Endothelial cell of umbilical vein (primary cell): ENCODE measurements around the gene SLC6A18. TPM values are rescaled to one million over a fixed set of nuclear protein-coding genes. Genes with fewer than 3 reads are reported as not detected.

Source experiments
- BruUV-seq: library from RNA; stranded (reverse); fragments of 400-500 nt; replicated peaks from 2 replicates; lab custom pipeline; 2021; lab: Mats Ljungman, UMichigan
- CTCF ChIA-PET: fragments of 300-600, 350-600 bp; sonication (Branson Sonifier 250); formaldehyde crosslinking; loops from one replicate; lab custom pipeline; 2021; ENCODE audit warnings: antibody characterized with exemption, inconsistent platforms; lab: Charles Lee
- POLR2A ChIA-PET: fragments of 300-600, 350-600 bp; sonication (Branson Sonifier 250); formaldehyde crosslinking; loops from one replicate; lab custom pipeline; 2021; ENCODE audit warnings: antibody characterized with exemption, inconsistent platforms; lab: Charles Lee
- DNase-seq: peaks from one replicate; pipeline ENCODE4 v3.0.0-alpha.2; 2011; ENCODE audit warnings: low read depth, low spot score
- FAIRE-seq: peaks from 2 replicates; lab custom pipeline; 2011; peaks lifted over from hg19 to GRCh38; lab: Jason Lieb, UNC
- H2AFZ ChIP-seq: 2 replicates; pipeline ENCODE4 v1.6.0; 2012; ENCODE audit warnings: low read depth, low read length, control low read depth, inconsistent platforms
- H3K27ac ChIP-seq: 2 replicates; pipeline ENCODE4 v1.5.1; 2011; ENCODE audit warnings: low read depth, mild to moderate bottlenecking, control low read depth, low read length, moderate library complexity; ENCODE audit not compliant: insufficient read depth
- H3K27me3 ChIP-seq, 2 experiments: 2 replicates each; pipeline versions ENCODE4 v1.6.0 to v1.6.1; 2011; ENCODE audit warnings: low read length in 2 of 2, mixed read lengths in 1 of 2; ENCODE audit not compliant: control insufficient read depth in 2 of 2, insufficient read depth in 2 of 2
- H3K36me3 ChIP-seq, 2 experiments: 2 replicates in 1 of 2; 3 replicates in 1 of 2; pipeline ENCODE4 v1.5.1; 2011; ENCODE audit warnings: low read length in 2 of 2, mild to moderate bottlenecking in 1 of 2, moderate library complexity in 1 of 2; ENCODE audit not compliant: control insufficient read depth in 2 of 2, insufficient read depth in 2 of 2; ENCODE audit errors: extremely low read depth in 1 of 2
- H3K4me1 ChIP-seq: 3 replicates; pipeline ENCODE4 v1.5.1; 2011; ENCODE audit warnings: mild to moderate bottlenecking, low read length; ENCODE audit not compliant: control insufficient read depth, insufficient read depth; ENCODE audit errors: extremely low read depth
- H3K4me2 ChIP-seq: 2 replicates; pipeline ENCODE4 v1.6.1; 2011; ENCODE audit warnings: low read length, control low read depth, mixed read lengths; ENCODE audit not compliant: insufficient read depth
- H3K4me3 ChIP-seq, 3 experiments: fragments of 200-600 bp in 1 of 3; sonication (generic), shearing (Covaris generic) in 1 of 3; replicated peaks in 1 of 3; 2 replicates each; pipeline ENCODE4 v1.5.1; 2011 to 2016; ENCODE audit warnings: control low read depth in 3 of 3, low read length in 3 of 3, mild to moderate bottlenecking in 2 of 3, inconsistent platforms in 1 of 3, low read depth in 1 of 3, moderate library complexity in 1 of 3; ENCODE audit not compliant: insufficient read depth in 1 of 3
- H3K79me2 ChIP-seq: 2 replicates; pipeline ENCODE4 v1.6.0; 2012; ENCODE audit warnings: low read length, inconsistent platforms; ENCODE audit not compliant: control insufficient read depth, insufficient read depth
- H3K9ac ChIP-seq: replicated peaks from 2 replicates; pipeline ENCODE3; 2011; ENCODE audit warnings: low read length, control low read depth; ENCODE audit not compliant: insufficient read depth; ENCODE audit errors: extremely low read depth
- H3K9me1 ChIP-seq: replicated peaks from 3 replicates; pipeline ENCODE4 v1.6.0; 2011; ENCODE audit warnings: mild to moderate bottlenecking, low read length; ENCODE audit not compliant: control insufficient read depth, insufficient read depth; ENCODE audit errors: extremely low read depth
- H3K9me3 ChIP-seq: replicated peaks from 2 replicates; pipeline ENCODE4 v1.5.1; 2012; ENCODE audit warnings: low read length, inconsistent platforms; ENCODE audit not compliant: control insufficient read depth, insufficient read depth
- H4K20me1 ChIP-seq: replicated peaks from 2 replicates; pipeline ENCODE3; 2011; ENCODE audit warnings: mild to moderate bottlenecking, low read length; ENCODE audit not compliant: control insufficient read depth, insufficient read depth; ENCODE audit errors: extremely low read depth
- EZH2 ChIP-seq: IDR thresholded peaks from 2 replicates; pipeline ENCODE4 v1.6.1; 2012; ENCODE audit warnings: borderline replicate concordance, low read depth, mild to moderate bottlenecking, moderate library complexity, low read length, inconsistent platforms; ENCODE audit not compliant: severe bottlenecking
- FOS ChIP-seq: IDR thresholded peaks from 2 replicates; pipeline ENCODE4 v1.6.1; 2011; ENCODE audit warnings: mild to moderate bottlenecking, low read length, moderate library complexity, borderline replicate concordance; ENCODE audit not compliant: insufficient read depth
- GATA2 ChIP-seq: IDR thresholded peaks from 2 replicates; pipeline ENCODE4 v1.7.0; 2011; ENCODE audit warnings: low read depth, mild to moderate bottlenecking, moderate library complexity, mixed read lengths, low read length; ENCODE audit not compliant: insufficient read length, insufficient read depth
- JUN ChIP-seq: IDR thresholded peaks from 2 replicates; pipeline ENCODE4 v1.6.1; 2011; ENCODE audit warnings: borderline replicate concordance, low read depth; ENCODE audit not compliant: insufficient read length, insufficient read depth
- MYC ChIP-seq: IDR thresholded peaks from one replicate; pipeline ENCODE4 v1.6.1; 2011; ENCODE audit warnings: mild to moderate bottlenecking, low read depth, low read length
- POLR2A ChIP-seq: IDR thresholded peaks from 2 replicates; pipeline ENCODE4 v1.6.1; 2012; ENCODE audit warnings: low read depth, mild to moderate bottlenecking, control low read depth, low read length
- POLR2AphosphoS5 ChIP-seq: IDR thresholded peaks from 2 replicates; pipeline ENCODE4 v1.6.1; 2012; ENCODE audit warnings: low read depth, mild to moderate bottlenecking, control low read depth, low read length, moderate library complexity; ENCODE audit not compliant: insufficient read depth
- dilution Hi-C: fragments of 300-500 bp; cut with MboI; formaldehyde crosslinking; loops from one replicate; pipeline ENCODE4 v1.15.0; 2019; ENCODE audit warnings: low sequenced_read_pairs; ENCODE audit not compliant: extremely low pct_ligation_motif_present
- intact Hi-C: fragments of 100-400 bp; cut with micrococcal nuclease; formaldehyde crosslinking; loops from one replicate; pipeline ENCODE4 v1.10.0; 2022
- polyA plus RNA-seq, 4 experiments: library from polyadenylated mRNA; depleted of rRNA in 3 of 4; stranded (reverse) in 3 of 4; unstranded in 1 of 4; fragments of >200 nt; gene quantifications; 2 replicates each; pipeline versions ENCODE4 v1.2.1 to v1.2.3, GENCODE V29; 2011 to 2012; ENCODE audit warnings: missing spikeins in 1 of 4
- total RNA-seq: library from RNA; stranded (reverse); gene quantifications from 2 replicates; pipeline ENCODE4 v1.2.3, GENCODE V29; 2021
- TF ChIP-seq, protein P1 (sequence below): IDR thresholded peaks from 2 replicates; pipeline ENCODE4 v1.6.1; 2011; ENCODE audit not compliant: insufficient read depth, insufficient read length
- TF ChIP-seq, protein P2 (sequence below), 2 donors: IDR thresholded peaks; 1 replicate in 1 of 2; 2 replicates in 1 of 2; pipeline ENCODE4 v1.5.1; 2011; ENCODE audit warnings: low read length in 2 of 2, mild to moderate bottlenecking in 2 of 2, moderate library complexity in 2 of 2, control low read depth in 1 of 2, inconsistent platforms in 1 of 2, low read depth in 1 of 2; ENCODE audit not compliant: insufficient read depth in 1 of 2; ENCODE audit errors: extremely low read depth in 1 of 2

SLC6A18 gene
- total and polyA plus RNA-seq, 2 donors (not counting 3 experiments of a cell fraction or from before 2014, with no cell fraction given) = not detected

DNA sequence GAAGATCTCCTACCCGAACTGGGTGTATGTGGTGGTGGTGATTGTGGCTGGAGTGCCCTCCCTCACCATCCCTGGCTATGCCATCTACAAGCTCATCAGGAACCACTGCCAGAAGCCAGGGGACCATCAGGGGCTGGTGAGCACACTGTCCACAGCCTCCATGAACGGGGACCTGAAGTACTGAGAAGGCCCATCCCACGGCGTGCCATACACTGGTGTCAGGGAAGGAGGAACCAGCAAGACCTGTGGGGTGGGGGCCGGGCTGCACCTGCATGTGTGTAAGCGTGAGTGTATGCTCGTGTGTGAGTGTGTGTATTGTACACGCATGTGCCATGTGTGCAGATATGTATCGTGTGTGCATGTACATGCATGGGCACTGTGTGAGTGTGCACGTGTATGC lies 3.5 kb upstream of the SLC6A18 start:
- no peaks in the 10 kb centered on the region for H3K79me2 ChIP-seq
- H3K4me1 ChIP-seq = no peaks in the 10 kb centered on the region
- H3K4me2 ChIP-seq = no peak overlapping the region
- DNase-seq (no peak), FAIRE-seq (no peak)
- H4K20me1 ChIP-seq = no peaks in the 10 kb centered on the region
- no TSS peak for BruUV-seq
- TF ChIP-seq POLR2AphosphoS5 (no peak), GATA2 (no peak), MYC (no peak), JUN (no peak), POLR2A (no peak), FOS (no peak), EZH2 (no peak)
- TF ChIP-seq, protein P1, sequence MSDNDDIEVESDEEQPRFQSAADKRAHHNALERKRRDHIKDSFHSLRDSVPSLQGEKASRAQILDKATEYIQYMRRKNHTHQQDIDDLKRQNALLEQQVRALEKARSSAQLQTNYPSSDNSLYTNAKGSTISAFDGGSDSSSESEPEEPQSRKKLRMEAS = no peak
- TF ChIP-seq, protein P2, sequence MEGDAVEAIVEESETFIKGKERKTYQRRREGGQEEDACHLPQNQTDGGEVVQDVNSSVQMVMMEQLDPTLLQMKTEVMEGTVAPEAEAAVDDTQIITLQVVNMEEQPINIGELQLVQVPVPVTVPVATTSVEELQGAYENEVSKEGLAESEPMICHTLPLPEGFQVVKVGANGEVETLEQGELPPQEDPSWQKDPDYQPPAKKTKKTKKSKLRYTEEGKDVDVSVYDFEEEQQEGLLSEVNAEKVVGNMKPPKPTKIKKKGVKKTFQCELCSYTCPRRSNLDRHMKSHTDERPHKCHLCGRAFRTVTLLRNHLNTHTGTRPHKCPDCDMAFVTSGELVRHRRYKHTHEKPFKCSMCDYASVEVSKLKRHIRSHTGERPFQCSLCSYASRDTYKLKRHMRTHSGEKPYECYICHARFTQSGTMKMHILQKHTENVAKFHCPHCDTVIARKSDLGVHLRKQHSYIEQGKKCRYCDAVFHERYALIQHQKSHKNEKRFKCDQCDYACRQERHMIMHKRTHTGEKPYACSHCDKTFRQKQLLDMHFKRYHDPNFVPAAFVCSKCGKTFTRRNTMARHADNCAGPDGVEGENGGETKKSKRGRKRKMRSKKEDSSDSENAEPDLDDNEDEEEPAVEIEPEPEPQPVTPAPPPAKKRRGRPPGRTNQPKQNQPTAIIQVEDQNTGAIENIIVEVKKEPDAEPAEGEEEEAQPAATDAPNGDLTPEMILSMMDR (IDR thresholded peaks at IDR 0.05; ENCODE audit: extremely low read depth in 1 of 2, insufficient read depth in 1 of 2, low read depth in 1 of 2, low read length in 2 of 2) = no peak
- intact Hi-C loops (no loop called here), dilution Hi-C loops (no loop called here)
- no peaks in the 10 kb centered on the region for H3K27me3 ChIP-seq
- no peak overlapping the region for H3K9ac ChIP-seq
- ChIA-PET POLR2A (no interaction called here), CTCF (no interaction called here)
- no peaks in the 10 kb centered on the region for H3K9me3 ChIP-seq
- no peak overlapping the region for H3K4me3 ChIP-seq
- no peaks in the 10 kb centered on the region for H3K36me3 ChIP-seq
- no peak overlapping the region for H2AFZ ChIP-seq
- H3K27ac ChIP-seq = no peak overlapping the region
- H3K9me1 ChIP-seq = no peaks in the 10 kb centered on the region
